Trophoblast cell (in vitro differentiated cells and primary cell): ENCODE measurements around the gene VPS33A.

Experiments used
- DNase-seq, 2 donors: peaks; one replicate each; pipeline ENCODE4 v3.0.0-alpha.2; 2016
- H2AFZ ChIP-seq: 2 replicates; pipeline ENCODE4 v1.6.1; 2013; ENCODE audit warnings: low read length, moderate library complexity, mild to moderate bottlenecking; ENCODE audit not compliant: insufficient read depth, poor library complexity
- H2AK5ac ChIP-seq: 2 replicates; pipeline ENCODE4 v1.6.1; 2013; ENCODE audit warnings: mild to moderate bottlenecking, low read length
- H2BK120ac ChIP-seq: 2 replicates; pipeline ENCODE4 v1.6.1; 2013; ENCODE audit warnings: low read length, mild to moderate bottlenecking, moderate library complexity; ENCODE audit not compliant: insufficient read depth, poor library complexity
- H2BK12ac ChIP-seq: 2 replicates; pipeline ENCODE4 v1.6.1; 2013; ENCODE audit warnings: mild to moderate bottlenecking, low read length, moderate library complexity
- H2BK5ac ChIP-seq: 2 replicates; pipeline ENCODE4 v1.6.1; 2013; ENCODE audit warnings: low read length, low read depth, moderate library complexity, mild to moderate bottlenecking; ENCODE audit not compliant: poor library complexity
- H3K14ac ChIP-seq: 2 replicates; pipeline ENCODE4 v1.6.1; 2013; ENCODE audit warnings: mild to moderate bottlenecking, low read length
- H3K18ac ChIP-seq: 2 replicates; pipeline ENCODE4 v1.6.1; 2013; ENCODE audit warnings: mild to moderate bottlenecking, low read length
- H3K23ac ChIP-seq: 2 replicates; pipeline ENCODE4 v1.6.1; 2013; ENCODE audit warnings: low read length
- H3K27ac ChIP-seq: 2 replicates; pipeline ENCODE4 v1.5.1; 2013; ENCODE audit warnings: low read depth, mild to moderate bottlenecking, inconsistent platforms, low read length, moderate library complexity
- H3K27me3 ChIP-seq: 2 replicates; pipeline ENCODE4 v1.6.1; 2013; ENCODE audit warnings: inconsistent platforms, mild to moderate bottlenecking, low read length, moderate library complexity; ENCODE audit not compliant: insufficient read depth
- H3K36me3 ChIP-seq, 2 experiments: 1 replicate in 1 of 2; 2 replicates in 1 of 2; pipeline ENCODE4 v1.6.1; 2013; ENCODE audit warnings: low read length in 2 of 2, mild to moderate bottlenecking in 2 of 2, moderate library complexity in 1 of 2; ENCODE audit not compliant: insufficient read depth in 2 of 2, control insufficient read depth in 1 of 2
- H3K4ac ChIP-seq: 2 replicates; pipeline ENCODE4 v1.6.1; 2013; ENCODE audit warnings: low read depth, mild to moderate bottlenecking, low read length, moderate library complexity
- H3K4me1 ChIP-seq, 2 experiments: 1 replicate in 1 of 2; 2 replicates in 1 of 2; pipeline ENCODE4 v1.6.1; 2013; ENCODE audit warnings: low read length in 2 of 2, mild to moderate bottlenecking in 2 of 2, moderate library complexity in 1 of 2; ENCODE audit not compliant: insufficient read depth in 2 of 2, control insufficient read depth in 1 of 2
- H3K4me2 ChIP-seq: 2 replicates; pipeline ENCODE4 v1.6.1; 2013; ENCODE audit warnings: inconsistent platforms, mild to moderate bottlenecking, low read length, moderate library complexity
- H3K4me3 ChIP-seq: 2 replicates; pipeline ENCODE4 v1.5.1; 2013; ENCODE audit warnings: mild to moderate bottlenecking, low read depth, low read length, inconsistent platforms
- H3K79me1 ChIP-seq: one replicate; pipeline ENCODE4 v1.6.1; 2013; ENCODE audit warnings: low read length
- H3K79me2 ChIP-seq: 2 replicates; pipeline ENCODE4 v1.6.1; 2013; ENCODE audit warnings: low read length, mild to moderate bottlenecking; ENCODE audit not compliant: control insufficient read depth, insufficient read depth, poor library complexity
- H3K9ac ChIP-seq: 2 replicates; pipeline ENCODE4 v1.6.1; 2013; ENCODE audit warnings: mild to moderate bottlenecking, low read length
- H3K9me3 ChIP-seq: 2 replicates; pipeline ENCODE4 v1.6.1; 2013; ENCODE audit warnings: low read depth, mild to moderate bottlenecking, control low read depth, inconsistent platforms, low read length; ENCODE audit not compliant: insufficient read depth
- H4K12ac ChIP-seq: 2 replicates; pipeline ENCODE4 v1.6.1; 2013; ENCODE audit warnings: low read depth, mild to moderate bottlenecking, low read length, moderate library complexity
- H4K8ac ChIP-seq: 2 replicates; pipeline ENCODE4 v1.6.1; 2013; ENCODE audit warnings: low read depth, mild to moderate bottlenecking, low read length, moderate library complexity
- H4K91ac ChIP-seq: one replicate; pipeline ENCODE4 v1.6.1; 2013; ENCODE audit warnings: low read depth, mild to moderate bottlenecking, low read length, moderate library complexity
- WGBS: extraction: QIAGEN DNeasy Blood & Tissue Kit; methylation state at CpG from one replicate; pipeline ENCODE4 v1.1.7; 2013; ENCODE audit warnings: missing lambda C conversion rate; ENCODE audit not compliant: insufficient read length, insufficient coverage; ENCODE audit errors: extremely low coverage; 5-methylcytosine and 5-hydroxymethylcytosine counted together

VPS33A gene

DNA sequence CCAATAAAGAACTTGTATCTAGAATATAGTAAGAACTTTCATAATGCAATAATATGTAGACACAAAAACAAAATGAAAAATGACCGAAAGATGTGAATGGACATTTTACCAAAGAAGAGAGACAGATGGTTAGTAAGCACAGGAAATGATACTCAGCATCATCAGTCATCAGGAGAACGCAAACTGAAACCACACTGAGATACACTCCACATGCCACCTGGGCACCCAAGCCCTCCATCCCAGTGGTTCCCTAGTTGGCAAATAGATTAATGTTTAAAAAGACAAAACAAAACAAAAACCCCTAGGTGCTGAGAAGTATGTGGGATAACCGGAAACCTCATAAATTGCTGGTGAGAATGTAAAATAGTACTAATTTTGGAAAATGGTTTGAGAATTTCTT is 26.8 kb upstream of the VPS33A start:
- Histone ChIP-seq H3K4me2 (no peak overlapping the region), H2AK5ac (no peak overlapping the region), H3K9ac (no peak overlapping the region), H3K9me3 (no peaks in the 10 kb centered on the region), H3K36me3 (peaks cover 11 to 16% of the 10 kb centered on the region in 2 experiments), H2BK120ac (no peak overlapping the region), H3K79me2 (no peaks in the 10 kb centered on the region), H3K4me3 (no peak overlapping the region), H3K27me3 (no peaks in the 10 kb centered on the region), H4K12ac (no peak overlapping the region), H3K4me1 (no peaks in the 10 kb centered on the region), H2BK5ac (no peak overlapping the region), H3K18ac (no peak overlapping the region), H3K27ac (no peak overlapping the region), H3K4ac (no peak overlapping the region), H4K91ac (no peak overlapping the region), H3K14ac (no peak overlapping the region), H2BK12ac (no peak overlapping the region), H2AFZ (no peak overlapping the region), H4K8ac (no peak overlapping the region), H3K79me1 (no peaks in the 10 kb centered on the region), H3K23ac (no peak overlapping the region)
- WGBS: no CpG with 5 or more reads among the region's 3 CpGs
- DNase-seq: no peak

DNA sequence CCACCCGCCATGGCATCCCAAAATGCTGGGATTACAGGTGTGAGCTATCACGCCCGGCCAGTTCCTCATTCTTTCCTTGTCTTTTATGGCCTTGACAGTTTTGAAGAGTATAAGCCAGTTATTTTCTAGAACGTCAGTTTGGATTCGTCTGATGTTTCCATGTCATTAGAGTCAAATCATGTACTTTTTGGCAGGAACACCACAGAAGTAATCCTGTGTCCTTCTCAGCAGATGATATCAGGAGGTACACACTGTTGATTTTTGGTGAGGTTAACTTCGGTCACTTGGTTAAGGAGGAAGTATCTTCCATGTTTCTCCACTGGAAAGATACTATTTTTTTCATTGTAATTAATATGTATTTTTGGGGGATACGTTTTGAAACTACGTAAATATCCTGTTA is 25.1 kb upstream of the VPS33A start:
- H4K91ac ChIP-seq: no peak overlapping the region
- no CpG with 5 or more reads among the region's 8 CpGs for WGBS
- no peaks in the 10 kb centered on the region for H3K27me3 ChIP-seq

DNA sequence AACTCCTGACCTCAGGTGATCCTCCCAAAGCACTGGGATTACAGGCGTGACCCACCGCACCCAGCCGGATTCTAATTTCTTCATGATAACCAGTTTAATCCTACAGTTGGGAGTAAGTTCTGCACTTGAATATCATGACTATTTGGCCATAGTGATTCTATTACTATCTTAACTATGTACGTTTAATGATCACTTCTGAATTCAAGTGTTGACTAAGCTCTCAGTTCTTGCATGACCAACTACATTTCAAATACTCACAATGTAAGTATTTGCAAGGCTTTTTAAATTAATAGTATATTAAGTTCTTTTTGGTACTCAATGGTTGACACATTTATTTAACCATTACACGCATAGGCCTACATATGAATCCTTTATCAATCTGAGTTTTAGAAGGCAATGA is 17.4 kb upstream of the VPS33A start:
- H3K79me2 ChIP-seq: no peaks in the 10 kb centered on the region
- no peaks in the 10 kb centered on the region for H3K4me1 ChIP-seq
- no peak overlapping the region for H3K9ac ChIP-seq
- H2AFZ ChIP-seq: no peak overlapping the region
- H3K23ac ChIP-seq: no peak overlapping the region
- H3K9me3 ChIP-seq: no peaks in the 10 kb centered on the region
- H2BK5ac ChIP-seq: no peak overlapping the region
- no peak for DNase-seq
- no peaks in the 10 kb centered on the region for H3K27me3 ChIP-seq
- no peak overlapping the region for H3K18ac ChIP-seq
- H4K12ac ChIP-seq: no peak overlapping the region
- no peak overlapping the region for H3K14ac ChIP-seq
- H3K36me3 ChIP-seq: peaks cover 18 to 19% of the 10 kb centered on the region in 2 experiments
- H2AK5ac ChIP-seq: no peak overlapping the region
- no peak overlapping the region for H4K8ac ChIP-seq
- WGBS: no CpG with 5 or more reads among the region's 5 CpGs
- no peak overlapping the region for H3K4ac ChIP-seq
- no peak overlapping the region for H2BK12ac ChIP-seq
- H4K91ac ChIP-seq: no peak overlapping the region
- H3K4me2 ChIP-seq: no peak overlapping the region
- H2BK120ac ChIP-seq: no peak overlapping the region
- no peak overlapping the region for H3K4me3 ChIP-seq
- no peaks in the 10 kb centered on the region for H3K79me1 ChIP-seq
- no peak overlapping the region for H3K27ac ChIP-seq

More for the DNA sequence above, 25.1 kb upstream of the VPS33A start:
- no peaks in the 10 kb centered on the region for H3K79me2 ChIP-seq
- no peak overlapping the region for H2BK12ac ChIP-seq
- no peak overlapping the region for H4K12ac ChIP-seq
- H3K23ac ChIP-seq: no peak overlapping the region
- H3K4me3 ChIP-seq: no peak overlapping the region
- no peaks in the 10 kb centered on the region for H3K9me3 ChIP-seq
- no peak overlapping the region for H2AK5ac ChIP-seq
- H3K14ac ChIP-seq: no peak overlapping the region
- no peak overlapping the region for H3K9ac ChIP-seq
- H3K4ac ChIP-seq: no peak overlapping the region
- H3K4me1 ChIP-seq: no peaks in the 10 kb centered on the region
- peaks cover 12 to 22% of the 10 kb centered on the region in 2 experiments for H3K36me3 ChIP-seq
- no peak overlapping the region for H3K4me2 ChIP-seq
- no peak overlapping the region for H3K27ac ChIP-seq
- H3K18ac ChIP-seq: no peak overlapping the region
- H2AFZ ChIP-seq: no peak overlapping the region
- no peak overlapping the region for H2BK120ac ChIP-seq
- H2BK5ac ChIP-seq: no peak overlapping the region
- no peak overlapping the region for H4K8ac ChIP-seq
- DNase-seq: no peak
- no peaks in the 10 kb centered on the region for H3K79me1 ChIP-seq

DNA sequence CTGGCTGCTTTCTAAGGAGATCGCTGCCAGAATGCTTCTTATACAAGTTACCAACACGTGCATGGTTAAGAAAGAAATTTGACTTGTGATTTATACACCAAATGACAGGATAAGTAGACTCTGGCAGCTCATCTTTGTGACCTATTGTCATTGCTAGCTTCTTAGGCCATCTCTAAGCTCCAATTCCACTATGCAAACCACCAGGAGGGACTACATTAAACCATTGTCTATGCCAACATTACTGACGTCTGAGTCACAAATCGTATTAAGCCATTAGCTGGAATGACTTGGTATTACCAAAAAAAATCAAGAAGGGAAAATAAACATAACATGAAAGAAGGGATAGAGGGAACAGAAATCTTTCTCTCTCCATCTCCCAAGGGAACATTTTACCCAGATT is 15.8 kb upstream of the VPS33A start:
- Histone ChIP-seq H3K36me3 (peaks cover 19% of the 10 kb centered on the region in 2 experiments), H3K79me1 (no peaks in the 10 kb centered on the region), H4K91ac (no peak overlapping the region), H3K9ac (no peak overlapping the region), H4K12ac (no peak overlapping the region), H2AK5ac (no peak overlapping the region), H2AFZ (no peak overlapping the region), H3K14ac (no peak overlapping the region), H3K79me2 (no peaks in the 10 kb centered on the region), H3K4me1 (no peaks in the 10 kb centered on the region), H3K4me2 (no peak overlapping the region), H3K18ac (no peak overlapping the region), H4K8ac (no peak overlapping the region), H2BK12ac (no peak overlapping the region), H3K23ac (no peak overlapping the region), H3K4ac (no peak overlapping the region), H2BK120ac (no peak overlapping the region), H3K9me3 (no peaks in the 10 kb centered on the region), H3K4me3 (no peak overlapping the region), H2BK5ac (no peak overlapping the region), H3K27ac (no peak overlapping the region), H3K27me3 (no peaks in the 10 kb centered on the region)
- peak in 1 of 2 donors; percentile 29 for DNase-seq
- no CpG with 5 or more reads among the region's 4 CpGs for WGBS
